GM08714 (cell line): Measurements from ENCODE around the gene CCDC33.

Experiments
- H3K4me3 ChIP-seq: fragments of 200-500 bp; sonication (Bioruptor generic); 2 replicates; pipeline ENCODE4 v1.5.1; 2014; ENCODE audit warnings: mild to moderate bottlenecking, low read length, inconsistent platforms
- ZNF274 ChIP-seq: IDR thresholded peaks from 2 replicates; pipeline ENCODE4 v1.6.1; 2012; ENCODE audit warnings: mild to moderate bottlenecking, low read depth, low read length

The CCDC33 gene

GRCh38 chr15:74336061-74337005, 100.2 kb downstream of the CCDC33 start:
- no peak overlapping the region for H3K4me3 ChIP-seq
- TF ChIP-seq ZNF274 = no peak

DNA sequence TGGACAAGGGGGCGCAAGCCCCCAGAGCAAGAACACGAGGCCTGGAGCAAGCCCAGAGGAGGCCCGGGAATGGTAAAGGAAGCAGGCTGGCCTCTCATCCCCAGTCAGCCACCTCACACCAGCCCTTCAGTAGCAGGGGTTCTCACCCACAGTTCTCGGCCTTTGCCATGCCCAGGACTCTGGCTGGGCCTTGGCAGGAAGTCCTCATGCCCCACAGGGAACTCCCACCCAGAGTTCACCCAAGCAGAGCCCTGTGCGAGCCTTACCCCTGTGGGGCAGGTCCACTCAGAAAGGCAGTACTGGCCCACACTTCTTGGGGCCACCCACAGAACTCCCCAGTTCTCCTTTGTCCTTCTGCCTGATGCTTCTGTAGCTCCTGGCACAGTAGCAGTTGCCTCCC, 101.0 kb downstream of the CCDC33 start:
- TF ChIP-seq ZNF274 = no peak
- no peak overlapping the region for H3K4me3 ChIP-seq

DNA sequence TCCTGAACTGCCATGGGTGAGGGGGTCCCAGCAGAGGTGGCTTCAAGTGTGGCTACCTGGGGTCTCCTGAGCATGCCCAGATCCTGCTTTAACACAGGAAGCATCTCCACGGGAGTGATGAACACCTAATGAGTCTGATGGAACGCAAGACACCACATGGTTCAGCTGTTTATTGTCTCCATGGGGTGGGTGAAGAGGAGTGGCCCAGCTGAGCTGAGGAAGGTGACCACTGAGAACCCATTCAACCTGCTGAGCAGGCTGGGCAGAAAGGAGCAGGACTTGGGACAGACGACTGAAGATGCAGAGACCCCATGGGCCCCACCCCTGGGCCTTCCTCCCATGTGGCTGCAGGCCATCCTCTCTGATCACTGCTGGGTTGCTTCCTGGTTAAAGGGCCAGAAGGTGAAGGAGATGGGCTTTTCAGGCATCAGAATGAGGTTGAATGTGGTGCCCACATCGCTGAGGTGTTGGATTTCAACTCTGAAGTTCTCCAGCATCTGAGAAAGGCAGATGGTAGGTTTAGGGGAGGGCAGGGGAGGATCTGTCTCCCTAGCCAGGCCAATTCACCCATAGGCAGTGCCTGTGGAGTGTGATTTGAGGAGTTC, 101.6 kb downstream of the CCDC33 start:
- no peak for TF ChIP-seq ZNF274
- no peak overlapping the region for H3K4me3 ChIP-seq

DNA sequence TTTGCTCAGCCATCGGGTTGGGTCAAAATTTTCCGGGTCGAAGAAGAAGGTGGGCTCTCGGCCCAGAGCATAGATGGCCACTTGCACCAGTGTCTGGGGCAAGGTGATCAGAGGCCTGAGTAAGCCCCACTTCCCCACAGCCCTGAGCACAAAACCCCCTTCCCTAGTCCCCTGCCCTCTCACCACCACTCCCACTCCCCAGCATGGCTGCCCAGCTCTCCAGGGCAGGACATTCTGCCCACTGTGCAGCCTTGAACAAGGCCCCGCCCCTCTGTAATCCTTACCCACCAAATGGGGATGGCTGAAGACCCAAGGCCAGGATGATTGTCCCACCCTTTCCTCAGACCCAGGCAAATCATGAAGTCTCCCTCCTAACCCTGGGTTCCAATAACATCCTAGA, 102.5 kb downstream of the CCDC33 start:
- H3K4me3 ChIP-seq = no peak overlapping the region
- no peak for TF ChIP-seq ZNF274

DNA sequence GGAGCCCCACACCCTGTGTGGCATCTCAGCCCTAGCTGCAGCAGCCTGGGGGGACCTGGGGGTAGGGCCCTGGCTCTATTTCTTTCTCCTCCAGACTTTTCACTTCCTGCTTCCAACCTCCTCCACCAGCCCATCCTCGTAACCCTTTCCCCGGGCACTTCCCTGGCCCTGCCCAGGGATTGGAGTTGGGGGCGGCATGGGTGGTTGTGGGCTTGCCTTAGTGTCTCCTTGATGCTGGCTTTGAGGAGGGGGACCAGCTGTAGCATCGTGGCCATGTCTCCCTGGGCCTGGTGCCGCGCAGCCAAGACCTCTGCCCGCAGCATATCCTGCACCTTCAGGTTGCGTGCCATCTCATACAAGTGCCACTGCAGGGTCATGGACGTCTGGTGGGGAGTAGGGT, 103.2 kb downstream of the CCDC33 start:
- no peak overlapping the region for H3K4me3 ChIP-seq
- no peak for TF ChIP-seq ZNF274

DNA sequence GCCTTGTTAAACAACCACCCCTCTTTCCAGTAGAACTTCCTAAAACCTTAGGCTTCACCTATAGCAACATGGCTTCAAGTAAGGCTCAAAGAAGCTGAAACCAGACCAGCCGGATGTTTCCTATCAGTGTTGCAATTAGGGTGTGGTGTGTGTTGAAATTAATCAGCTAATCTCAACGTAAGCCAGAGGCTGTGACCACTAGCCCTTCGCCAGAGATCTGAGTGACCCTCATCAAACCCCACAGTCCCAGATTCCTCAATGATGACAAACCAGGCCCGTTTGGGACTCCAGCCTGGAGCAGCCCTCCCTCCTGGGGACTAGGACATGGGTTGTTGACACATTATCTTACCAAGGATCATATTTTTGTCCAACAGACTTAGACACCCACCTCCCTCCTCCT, 104.0 kb downstream of the CCDC33 start:
- no peak for TF ChIP-seq ZNF274
- no peak overlapping the region for H3K4me3 ChIP-seq

DNA sequence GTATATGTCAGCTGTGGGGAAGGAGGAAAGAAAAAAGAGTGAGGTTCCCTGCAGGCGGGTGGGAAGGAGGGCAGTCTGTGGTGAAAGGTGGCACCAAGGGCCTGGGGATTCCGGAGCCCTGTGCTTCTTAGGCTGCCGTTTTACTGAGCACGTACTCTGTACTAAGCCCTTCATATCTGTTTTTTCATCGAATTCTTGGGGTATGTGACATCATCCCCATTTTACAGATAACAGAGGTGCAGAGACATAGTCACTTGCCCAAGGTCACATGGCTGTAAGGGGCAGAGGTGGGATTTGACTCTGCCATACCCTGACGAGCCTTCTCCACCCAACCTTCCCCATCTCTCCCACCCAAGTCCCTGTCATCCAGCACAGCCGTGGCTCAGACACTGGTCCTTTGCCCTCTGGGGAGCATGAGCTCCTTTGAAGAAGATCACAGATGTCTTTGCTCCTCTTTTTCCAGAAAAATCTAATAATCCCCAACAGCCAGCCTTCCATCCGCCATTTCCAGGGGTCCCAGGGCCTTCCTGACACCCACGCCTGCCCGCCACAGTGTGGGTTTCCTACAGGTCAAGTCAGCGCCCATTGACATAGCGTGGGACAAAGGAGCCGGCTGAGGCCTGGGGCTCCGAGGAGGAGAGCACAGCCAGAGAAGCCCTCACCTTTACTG, 107.1 kb downstream of the CCDC33 start:
- H3K4me3 ChIP-seq = no peak overlapping the region
- no peak for TF ChIP-seq ZNF274

DNA sequence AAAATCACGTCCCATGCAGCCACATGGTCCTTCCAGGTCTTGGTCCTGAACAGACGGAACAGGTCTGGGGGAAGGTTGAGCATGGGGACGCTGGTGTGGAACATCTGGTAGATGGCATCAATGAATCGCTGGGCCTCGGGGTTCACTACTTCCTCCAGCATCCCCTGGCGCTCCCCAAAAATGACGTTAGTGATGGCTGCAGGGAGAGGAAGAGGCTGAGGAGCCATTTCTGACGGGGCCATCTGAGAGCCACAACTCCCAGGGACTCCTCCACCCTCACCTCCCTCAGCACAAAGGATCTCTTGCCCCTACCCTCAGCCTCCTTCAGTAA, 107.6 kb downstream of the CCDC33 start:
- H3K4me3 ChIP-seq = no peak overlapping the region
- TF ChIP-seq ZNF274 = no peak

DNA sequence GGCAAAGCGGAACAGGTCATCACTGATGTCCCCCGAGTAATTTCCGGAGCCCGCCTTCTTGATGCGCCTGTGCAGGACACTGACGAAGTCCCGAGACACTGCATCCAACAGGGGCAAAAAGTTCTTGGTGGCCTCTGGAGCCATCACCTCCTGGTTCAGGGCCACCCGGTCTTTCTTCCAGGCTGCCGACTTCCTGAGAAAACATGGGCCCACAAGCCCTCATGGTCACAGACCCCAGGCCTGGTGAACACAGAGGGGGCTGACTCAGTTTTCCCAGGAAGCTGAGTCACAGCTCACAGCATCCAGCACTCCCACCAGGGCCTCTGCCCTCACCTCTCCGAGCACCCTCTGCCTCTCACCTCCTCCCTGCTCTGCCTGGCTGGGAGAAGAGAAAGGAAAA, 108.9 kb downstream of the CCDC33 start:
- TF ChIP-seq ZNF274 = no peak
- no peak overlapping the region for H3K4me3 ChIP-seq

GRCh38 chr15:74347757-74348250, 111.7 kb downstream of the CCDC33 start:
- no peak for TF ChIP-seq ZNF274
- H3K4me3 ChIP-seq = no peak overlapping the region

- TF ChIP-seq ZNF274 = no peak
- H3K4me3 ChIP-seq = no peak overlapping the region
These were observed 113.2 kb downstream of the CCDC33 start for GRCh38 chr15:74349241-74349778.

DNA sequence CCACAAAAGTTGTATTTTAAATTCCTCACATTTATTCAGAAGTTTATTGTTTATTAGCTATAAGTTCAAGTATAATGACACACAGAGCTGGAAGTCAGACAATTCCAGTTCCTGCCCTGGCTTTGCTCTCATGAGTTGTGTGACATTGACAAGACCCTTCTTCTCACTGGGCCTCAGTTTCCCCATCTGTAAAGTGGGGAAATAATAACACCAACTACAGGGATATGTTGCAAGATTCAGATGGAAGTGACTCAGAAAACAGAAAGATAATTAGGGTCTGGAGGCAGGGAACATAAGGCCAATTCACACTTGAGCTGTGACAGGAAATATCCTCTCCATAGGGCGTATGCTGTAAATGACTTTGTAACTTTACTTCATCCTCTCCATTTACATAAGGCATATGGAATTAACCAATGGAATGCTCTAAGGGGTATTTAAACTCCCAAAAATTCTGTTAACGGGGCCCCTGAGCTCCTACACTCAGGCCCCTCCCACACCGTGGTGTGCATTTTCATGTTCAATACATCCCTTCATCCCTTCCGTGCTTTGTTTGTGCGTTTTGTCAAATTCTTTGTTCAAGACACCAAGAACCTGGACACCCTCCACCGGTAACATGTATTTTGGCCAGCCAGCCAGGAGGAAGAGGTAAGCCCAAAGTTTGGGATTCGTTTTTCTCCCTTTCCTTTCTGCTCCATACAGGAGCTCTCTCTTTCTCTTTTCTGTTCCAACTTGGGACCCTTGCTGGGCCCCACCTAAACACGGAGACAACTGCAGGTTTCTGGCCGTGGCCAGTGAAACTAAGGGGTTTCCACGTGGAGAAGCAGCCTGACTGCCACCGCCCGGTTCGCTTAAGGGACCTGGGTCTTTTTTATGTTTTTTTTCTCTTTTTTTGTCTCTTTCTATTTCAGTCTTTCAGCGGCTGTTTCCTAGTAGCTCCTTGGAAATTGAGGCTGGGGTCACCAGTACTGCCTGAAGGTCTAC, 114.5 kb downstream of the CCDC33 start:
- no peak overlapping the region for H3K4me3 ChIP-seq
- no peak for TF ChIP-seq ZNF274

- no peak for TF ChIP-seq ZNF274
- H3K4me3 ChIP-seq = no peak overlapping the region
These were observed 115.5 kb downstream of the CCDC33 start for GRCh38 chr15:74351670-74352069.
